ENCODE data around the gene GHRL. TPM values are rescaled to one million over a fixed set of nuclear protein-coding genes. Genes with fewer than 3 reads are reported as not detected.

The GHRL gene
- total RNA-seq, 1 experiment from 2014 or later: not detected

- H3K4me1 ChIP-seq (replicated peaks; ENCODE audit: insufficient read depth): peaks cover 8% of the 10 kb centered on the region
- H3K27ac ChIP-seq: no peak overlapping the region
- peaks cover 23% of the 10 kb centered on the region for H3K36me3 ChIP-seq (ENCODE audit: low read depth)
- peak overlapping the region; percentile 92 for H3K4me2 ChIP-seq
- BruUV-seq (replicated peaks): TSS peak; percentile 23
- no peaks in the 10 kb centered on the region for H3F3A ChIP-seq (ENCODE audit: insufficient read depth, low read depth)
- H3K9me2 ChIP-seq (ENCODE audit: insufficient read depth): no peaks in the 10 kb centered on the region
- H3K27me3 ChIP-seq (ENCODE audit: insufficient read depth, low read depth): peaks cover 7% of the 10 kb centered on the region
- H3K9me3 ChIP-seq (ENCODE audit: insufficient read depth, low read depth): no peaks in the 10 kb centered on the region
- no peak for DNase-seq
- TF ChIP-seq EZH2 (IDR thresholded peaks at IDR 0.05; ENCODE audit: low read depth): no peak
- no peak for TF ChIP-seq CTCF (conservative IDR thresholded peaks at IDR 0.05)
- ChIA-PET POLR2A (ENCODE audit: unreplicated experiment) (no interaction called here), CTCF (no interaction called here)
- peaks cover 31% of the 10 kb centered on the region for H3K79me2 ChIP-seq (ENCODE audit: low read depth)
- H2AFZ ChIP-seq: no peak overlapping the region
- H4K20me1 ChIP-seq (ENCODE audit: insufficient read depth): peaks cover 12% of the 10 kb centered on the region; the same call in 1 of the 2 replicates
- no peak overlapping the region; the same call in 1 of the 2 replicates for H3K4me3 ChIP-seq
- intact Hi-C loops (cut with micrococcal nuclease; ENCODE audit: unreplicated experiment): no loop called here
Observed at GRCh38 chr3:10319251-10319650, 26.5 kb upstream of the GHRL start.

GRCh38 chr3:10317961-10318350 lies 25.2 kb upstream of the GHRL start:
- Histone ChIP-seq H3K9me3 (ENCODE audit: insufficient read depth, low read depth) (no peaks in the 10 kb centered on the region), H3K4me2 (no peak overlapping the region), H3K9me2 (ENCODE audit: insufficient read depth) (no peaks in the 10 kb centered on the region), H3K27ac (no peak overlapping the region), H3K36me3 (ENCODE audit: low read depth) (peaks cover 31% of the 10 kb centered on the region), H4K20me1 (ENCODE audit: insufficient read depth) (peaks cover 12% of the 10 kb centered on the region), H2AFZ (no peak overlapping the region), H3K79me2 (ENCODE audit: low read depth) (peaks cover 31% of the 10 kb centered on the region), H3K4me3 (no peak overlapping the region), H3F3A (ENCODE audit: insufficient read depth, low read depth) (no peaks in the 10 kb centered on the region), H3K27me3 (ENCODE audit: insufficient read depth, low read depth) (no peaks in the 10 kb centered on the region), H3K4me1 (replicated peaks; ENCODE audit: insufficient read depth) (peaks cover 8% of the 10 kb centered on the region)
- ChIA-PET POLR2A (ENCODE audit: unreplicated experiment) (no interaction called here), CTCF (no interaction called here)
- DNase-seq: no peak
- intact Hi-C loops (cut with micrococcal nuclease; ENCODE audit: unreplicated experiment): no loop called here
- BruUV-seq (replicated peaks): no TSS peak
- no peak for TF ChIP-seq EZH2 (IDR thresholded peaks at IDR 0.05; ENCODE audit: low read depth)
- TF ChIP-seq CTCF (conservative IDR thresholded peaks at IDR 0.05): no peak

- Histone ChIP-seq H3F3A (ENCODE audit: insufficient read depth, low read depth) (no peaks in the 10 kb centered on the region), H3K9me2 (ENCODE audit: insufficient read depth) (no peaks in the 10 kb centered on the region), H3K4me1 (replicated peaks; ENCODE audit: insufficient read depth) (peaks cover 8% of the 10 kb centered on the region), H3K27me3 (ENCODE audit: insufficient read depth, low read depth) (no peaks in the 10 kb centered on the region), H3K4me2 (no peak overlapping the region), H3K4me3 (no peak overlapping the region), H3K27ac (no peak overlapping the region), H3K36me3 (ENCODE audit: low read depth) (peaks cover 33% of the 10 kb centered on the region), H2AFZ (no peak overlapping the region), H3K79me2 (ENCODE audit: low read depth) (peaks cover 31% of the 10 kb centered on the region), H4K20me1 (ENCODE audit: insufficient read depth) (peaks cover 12% of the 10 kb centered on the region), H3K9me3 (ENCODE audit: insufficient read depth, low read depth) (no peaks in the 10 kb centered on the region)
- no peak for DNase-seq
- intact Hi-C loops (cut with micrococcal nuclease; ENCODE audit: unreplicated experiment): no loop called here
- ChIA-PET CTCF (no interaction called here), POLR2A (ENCODE audit: unreplicated experiment) (interaction anchor here (0.7 kb wide), 1 partner anchor 420 kb away, joined by 3 read pairs; no protein-coding TSS in a partner anchor)
- no peak for TF ChIP-seq CTCF (conservative IDR thresholded peaks at IDR 0.05)
- no peak for TF ChIP-seq EZH2 (IDR thresholded peaks at IDR 0.05; ENCODE audit: low read depth)
- no TSS peak for BruUV-seq (replicated peaks)
Observed at GRCh38 chr3:10317311-10317960, 24.7 kb upstream of the GHRL start.

Data from PC-9 (cell line).